Hematopoietic multipotent progenitor cell (in vitro differentiated cells): ENCODE measurements around the gene FGFBP1. TPM values are rescaled to one million over a fixed set of nuclear protein-coding genes. Genes with fewer than 3 reads are reported as not detected.

Experiments used
- DNase-seq, 3 donors: peaks; one replicate each; pipeline ENCODE4 v3.0.0-alpha.2; 2011 to 2015; ENCODE audit warnings: low read depth in 2 of 3, low spot score in 2 of 3
- total RNA-seq: library from RNA; depleted of rRNA; stranded (reverse); fragments of >200 nt; gene quantifications from one replicate; pipeline ENCODE4 v1.2.3, GENCODE V29; 2012

Gene FGFBP1
- total RNA-seq, 1 donor = not detected

DNA sequence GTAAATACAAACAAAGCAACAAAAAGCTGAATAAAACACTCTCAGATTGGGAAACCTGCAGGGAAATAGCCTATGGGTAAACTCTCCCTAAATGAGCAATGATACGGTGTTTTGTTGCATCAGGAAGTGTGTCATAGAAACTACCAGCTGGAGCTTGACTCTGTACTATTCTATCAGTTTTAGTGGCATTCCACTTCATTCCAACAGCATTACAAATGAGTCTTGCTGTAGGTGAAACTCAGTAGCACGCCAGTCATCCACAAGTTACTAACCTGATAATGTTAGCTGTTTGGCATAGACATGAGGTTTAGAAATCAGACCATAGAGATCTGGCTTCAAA is 24.9 kb downstream of the FGFBP1 start:
- no peak for DNase-seq

DNA sequence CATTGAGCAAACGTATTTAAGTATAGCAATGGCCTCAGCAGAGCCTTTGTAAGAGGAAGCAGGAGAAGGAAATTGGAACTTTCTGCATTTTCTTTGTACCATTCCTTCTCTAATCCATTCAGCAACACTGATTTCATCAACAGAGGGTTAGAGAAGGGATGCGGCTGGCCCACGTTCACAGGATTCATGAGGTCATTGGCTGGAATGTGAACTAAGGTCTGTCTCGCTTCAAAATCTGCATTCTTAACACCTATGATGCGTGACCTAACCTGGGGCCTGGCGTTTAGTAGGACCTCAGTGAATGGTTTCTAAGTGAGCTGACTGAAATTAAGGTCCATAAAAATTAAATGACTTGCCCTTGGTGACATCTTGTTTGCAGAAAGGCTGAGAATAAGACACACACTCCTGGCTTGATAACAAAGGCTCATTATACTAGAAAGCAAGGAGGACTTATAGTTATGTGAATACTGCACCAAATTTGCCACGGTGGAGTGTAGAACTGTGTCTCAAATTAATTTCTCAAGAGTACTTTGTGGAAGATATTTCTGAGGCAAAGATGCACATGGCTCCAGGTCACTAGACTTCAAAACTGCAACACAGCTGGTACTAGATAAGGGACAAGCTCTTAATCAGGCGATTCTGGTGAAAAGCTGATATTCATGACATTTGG is 25.4 kb downstream of the FGFBP1 start:
- no peak for DNase-seq

DNA sequence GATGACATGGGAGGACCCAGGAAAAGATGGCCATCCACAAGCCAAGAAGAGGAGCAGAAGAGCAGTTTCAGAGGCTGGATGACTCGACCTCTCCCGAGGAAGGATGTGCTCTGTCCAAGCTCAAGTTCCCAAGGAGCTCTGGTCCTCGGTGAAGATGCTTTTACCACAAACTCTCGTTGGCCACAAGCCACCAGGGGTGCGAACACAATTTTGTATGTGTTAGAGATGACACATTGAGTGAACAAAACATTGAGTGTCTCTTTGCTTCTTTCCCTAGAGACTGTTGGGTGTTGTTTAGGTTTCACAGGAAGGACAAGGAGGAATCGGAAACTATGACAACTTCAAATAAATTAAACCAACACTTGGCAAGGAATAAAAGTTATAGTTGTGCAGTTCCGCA is 26.3 kb downstream of the FGFBP1 start:
- no peak for DNase-seq

DNA sequence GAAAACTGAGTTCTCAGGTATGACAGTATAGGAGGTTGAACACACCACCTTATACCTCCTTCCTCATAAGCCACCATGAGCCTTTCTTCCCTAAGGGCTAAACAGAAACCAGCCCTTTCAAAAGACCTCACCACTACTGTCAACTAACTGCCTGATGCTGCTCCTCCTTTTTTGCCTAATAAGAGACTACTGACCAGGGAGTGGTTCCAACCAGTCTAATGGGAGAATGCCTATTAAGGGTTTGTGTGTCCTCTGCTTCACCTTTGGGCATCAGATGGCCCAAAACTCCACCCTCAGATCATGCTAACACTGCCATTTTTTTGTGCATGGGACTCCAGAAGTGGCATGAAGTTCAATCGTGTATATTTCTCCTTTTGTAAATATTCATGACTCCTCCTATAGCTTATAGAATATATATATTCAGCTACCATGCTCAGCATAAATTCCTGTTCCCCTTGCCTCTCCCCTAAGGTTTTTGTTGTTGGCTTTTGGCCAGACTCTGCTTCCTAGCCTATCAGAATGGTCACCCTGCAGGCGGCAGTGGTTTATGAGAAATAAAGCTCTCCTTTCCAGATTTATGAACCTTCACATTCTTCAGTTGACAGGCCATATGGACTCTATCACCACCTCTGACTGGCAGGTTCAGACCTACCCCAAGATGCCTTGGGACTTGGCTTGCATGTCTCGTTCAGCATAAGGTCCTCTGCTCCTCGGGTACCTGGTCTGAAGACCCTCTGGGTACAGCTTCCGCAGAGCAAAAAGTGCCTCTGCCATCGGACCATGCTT is 28.2 kb downstream of the FGFBP1 start:
- DNase-seq = no peak

DNA sequence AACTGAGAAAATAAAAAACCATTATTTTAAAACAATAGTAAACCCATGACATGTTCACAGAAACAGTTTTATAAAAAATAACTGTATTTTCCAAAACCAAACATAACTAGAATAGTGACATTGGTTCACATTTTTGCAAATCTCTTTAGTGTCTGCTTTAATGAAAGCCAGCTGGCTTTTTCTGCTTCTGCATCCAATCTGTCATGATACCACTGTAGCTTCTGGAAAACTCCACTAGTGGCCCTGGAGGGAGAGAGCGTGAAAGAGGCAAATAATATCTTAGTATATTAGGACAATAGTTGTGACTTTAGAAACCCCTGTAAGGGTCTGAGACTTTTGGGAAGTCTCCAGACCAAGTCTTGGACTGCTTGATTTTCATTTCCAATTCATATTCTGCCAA is 31.1 kb downstream of the FGFBP1 start:
- no peak for DNase-seq

DNA sequence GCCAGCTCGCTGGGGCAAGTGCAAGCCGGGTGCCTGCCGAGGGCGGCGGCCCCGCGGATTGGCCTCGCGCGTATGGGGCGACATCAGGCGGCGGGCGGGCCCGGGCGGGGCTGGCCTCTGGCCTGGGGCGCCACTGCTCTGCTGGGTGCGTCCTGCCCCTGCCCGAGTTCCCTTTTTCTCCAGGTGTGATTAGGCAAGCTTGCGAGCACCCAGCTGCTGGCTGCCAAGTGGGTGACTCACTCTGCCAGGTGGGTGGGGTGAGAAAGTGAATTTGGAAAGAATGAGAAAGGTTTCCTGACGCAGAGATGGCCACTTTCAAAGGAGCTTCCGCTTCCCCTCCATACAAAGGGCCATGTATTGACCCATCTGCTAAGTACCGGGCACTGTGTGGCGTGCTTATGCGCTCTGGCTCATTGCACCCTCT is 32.5 kb downstream of the FGFBP1 start:
- peak in 2 of 3 donors; percentile 35 to 63 for DNase-seq

DNA sequence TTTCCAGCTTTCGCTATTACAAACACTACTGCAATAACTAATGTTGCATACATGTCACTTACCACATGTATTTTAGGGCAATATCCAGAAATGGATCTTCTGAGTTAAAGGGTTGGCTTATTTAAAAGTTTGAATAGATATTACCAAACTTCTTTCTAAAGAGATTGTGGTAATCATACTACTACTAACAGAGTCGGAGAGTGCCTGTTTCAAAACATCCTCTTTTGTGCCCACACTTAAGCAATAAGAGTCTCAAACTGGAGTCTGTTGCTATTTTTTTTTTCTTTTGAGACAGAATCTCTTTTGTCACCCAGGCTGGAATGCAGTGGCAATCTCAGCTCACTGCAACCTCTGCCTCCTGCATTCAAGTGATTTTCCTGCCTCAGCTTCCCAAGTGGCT is 35.8 kb downstream of the FGFBP1 start:
- no peak for DNase-seq

DNA sequence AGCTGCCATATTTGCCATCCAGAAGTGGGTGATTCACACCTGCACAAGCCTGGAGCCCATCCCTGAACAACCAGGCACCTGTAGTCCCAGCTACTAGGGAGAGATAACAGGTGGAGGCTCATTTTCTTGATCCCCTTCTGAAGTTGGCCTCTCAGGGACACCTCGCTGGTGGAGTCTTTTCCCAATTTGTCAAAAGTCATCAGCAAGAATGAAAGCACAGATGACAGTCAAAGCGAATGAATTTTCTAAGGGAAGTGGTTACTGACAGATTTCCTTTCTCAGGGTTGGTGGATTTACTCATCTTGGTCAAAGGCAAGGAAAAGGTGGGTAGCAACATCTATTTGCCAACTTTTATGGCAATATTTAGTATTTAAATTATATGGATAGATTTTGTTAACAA is 36.5 kb downstream of the FGFBP1 start:
- DNase-seq = no peak

DNA sequence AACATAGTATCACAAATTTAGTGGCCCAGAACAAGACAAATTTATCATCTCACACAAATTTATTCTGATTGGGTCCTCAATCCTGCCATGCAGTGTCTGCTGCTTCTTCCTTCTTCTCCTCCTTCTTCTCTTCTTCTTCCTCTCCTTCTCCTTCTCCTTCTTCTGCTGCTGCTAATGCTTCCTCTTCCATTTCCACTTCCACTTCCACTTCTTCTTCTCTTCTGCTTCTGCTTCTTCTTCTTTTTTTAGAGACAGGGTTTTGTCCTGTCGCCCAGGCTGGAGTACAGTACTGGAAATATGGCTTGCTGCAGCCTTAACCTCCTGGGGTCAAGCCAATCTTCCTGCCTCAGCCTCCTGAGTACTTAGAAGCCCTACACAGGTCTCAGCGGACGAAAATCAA is 37.5 kb downstream of the FGFBP1 start:
- DNase-seq = no peak

DNA sequence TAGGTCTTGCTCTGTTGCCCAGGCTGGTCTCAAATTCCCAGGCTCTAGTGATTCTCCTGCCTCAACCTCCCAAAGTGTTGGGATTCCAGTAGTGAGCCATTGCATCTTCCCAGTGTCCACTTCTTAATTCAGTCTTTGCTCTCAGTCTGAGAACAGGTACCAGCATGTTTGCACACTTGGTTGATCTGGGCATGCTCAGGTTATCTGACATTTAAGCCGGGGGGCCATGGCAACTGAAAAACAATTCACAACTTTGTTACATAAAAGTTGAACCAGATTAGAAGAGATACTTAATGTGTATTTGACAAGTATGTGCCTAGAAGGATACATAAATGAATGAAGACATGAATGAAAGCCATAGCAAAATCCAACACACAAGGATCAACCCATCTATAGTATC is 39.0 kb downstream of the FGFBP1 start:
- DNase-seq = no peak

DNA sequence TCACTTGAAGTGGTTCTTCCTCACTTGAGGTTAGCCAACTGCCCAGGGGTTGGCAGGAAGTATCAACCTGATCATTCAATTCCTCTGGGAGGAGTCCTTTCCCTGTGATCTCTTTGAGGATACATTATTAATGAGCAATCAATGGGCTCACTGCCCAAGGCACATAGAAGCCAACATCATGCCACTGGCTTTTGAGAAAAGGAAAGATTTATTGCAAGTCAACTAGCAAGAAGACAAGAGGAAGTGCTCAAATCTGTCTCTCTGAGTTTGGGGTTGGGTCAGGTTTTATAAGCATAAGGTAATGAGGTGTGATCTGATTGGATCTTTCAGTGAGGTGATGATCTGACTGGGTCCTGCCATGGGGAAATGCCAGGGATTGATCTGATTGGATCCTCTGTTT is 39.6 kb downstream of the FGFBP1 start:
- no peak for DNase-seq

DNA sequence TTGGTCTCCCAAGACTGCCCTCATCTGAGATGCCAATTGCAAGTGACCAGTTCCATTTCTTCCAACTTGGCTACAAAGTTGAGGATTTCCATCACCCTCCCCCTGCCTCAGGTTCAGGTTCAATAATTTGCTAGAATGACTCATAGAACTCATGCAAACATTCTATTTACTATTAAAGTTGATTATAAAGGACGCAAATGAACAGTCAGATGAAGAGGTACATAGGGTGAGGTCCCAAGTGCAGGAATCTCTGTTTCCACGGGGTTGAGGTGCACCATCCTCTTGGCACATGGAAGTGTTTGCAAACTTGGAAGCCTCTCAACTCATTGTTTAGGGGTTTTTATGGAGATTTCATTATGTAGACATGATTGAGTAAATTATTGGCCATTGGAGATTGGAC is 41.0 kb downstream of the FGFBP1 start:
- no peak for DNase-seq

DNA sequence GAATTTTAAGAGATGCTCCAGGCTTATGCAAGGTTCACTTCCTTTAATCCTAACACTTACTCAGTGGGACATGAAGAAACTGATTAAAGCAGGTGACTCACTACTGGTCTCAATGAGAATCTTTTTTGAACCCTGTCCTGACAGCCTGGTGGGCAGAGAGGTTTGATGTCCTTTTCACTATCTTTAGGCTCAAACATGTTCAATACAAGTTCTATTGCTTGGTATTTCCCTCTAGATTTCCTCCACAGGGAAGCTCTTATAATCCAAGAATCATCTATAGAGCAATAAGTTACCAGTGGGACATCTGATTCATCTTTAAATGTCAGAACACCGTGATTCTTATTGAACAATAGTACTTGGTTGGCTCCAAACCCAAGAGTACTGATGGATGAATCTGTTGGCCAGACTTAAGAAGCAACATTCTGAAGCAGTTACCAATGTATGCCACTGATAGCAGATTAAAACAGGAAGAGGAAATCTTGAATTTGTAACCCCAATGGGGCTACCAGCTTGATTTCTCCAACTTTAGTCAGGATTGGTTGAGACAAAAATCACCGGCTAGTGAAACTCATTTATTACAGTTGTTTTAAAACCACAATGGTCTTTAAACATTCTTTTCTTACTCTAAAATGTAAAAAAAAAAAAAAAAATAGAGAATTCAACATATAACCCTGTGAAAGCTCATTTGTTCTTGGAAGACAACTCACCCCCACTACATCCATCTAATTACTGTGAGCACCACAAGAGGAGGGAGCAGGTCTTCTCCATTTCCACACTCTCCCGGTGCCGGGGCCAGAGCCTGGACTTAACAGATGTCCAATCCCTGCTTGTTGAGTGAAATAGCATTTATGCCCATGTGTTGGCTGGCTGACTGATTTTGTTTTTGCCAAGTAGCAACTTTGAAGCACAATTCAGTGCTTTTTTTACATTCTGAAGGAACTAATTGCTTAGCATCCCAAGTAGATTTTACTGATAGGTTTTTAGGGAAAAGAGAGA is 43.3 kb downstream of the FGFBP1 start:
- DNase-seq = no peak

DNA sequence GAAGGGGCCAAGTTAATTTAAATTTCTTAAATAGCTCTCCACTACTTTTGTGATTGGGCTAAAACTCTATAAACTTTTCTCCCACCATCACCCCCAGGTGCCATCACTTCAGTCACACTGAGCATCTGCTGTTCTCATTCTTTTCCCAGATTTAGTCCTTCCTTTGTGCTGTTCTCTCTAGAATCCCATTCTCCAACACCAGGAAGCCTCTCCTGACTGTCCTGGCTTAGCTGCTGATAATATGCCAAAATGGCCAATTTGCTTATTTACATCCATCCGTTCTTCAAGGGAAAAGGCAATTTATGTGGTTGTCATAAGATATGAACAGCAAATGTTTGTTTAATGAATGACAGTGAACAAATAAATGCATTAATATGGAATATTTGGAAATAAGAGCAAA is 44.1 kb downstream of the FGFBP1 start:
- no peak for DNase-seq

DNA sequence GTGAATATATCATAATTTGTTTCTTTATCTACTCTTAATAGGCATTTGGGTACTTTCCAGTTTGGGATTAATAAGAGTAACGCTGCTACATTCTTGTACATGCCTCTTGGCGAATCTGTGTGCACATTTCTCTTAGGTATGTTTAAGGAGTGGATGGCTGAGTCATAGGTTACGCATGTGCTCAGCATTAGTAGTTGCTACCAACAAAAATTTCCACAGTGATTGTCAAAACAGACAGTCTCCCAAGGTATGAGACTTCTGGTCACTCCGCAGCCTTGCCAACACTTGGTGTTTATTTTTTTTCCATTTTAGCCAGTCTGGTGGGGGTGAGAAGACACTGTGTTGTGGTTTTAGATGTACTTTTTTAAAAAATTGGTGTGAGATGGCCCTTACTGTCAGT is 44.6 kb downstream of the FGFBP1 start:
- no peak for DNase-seq

DNA sequence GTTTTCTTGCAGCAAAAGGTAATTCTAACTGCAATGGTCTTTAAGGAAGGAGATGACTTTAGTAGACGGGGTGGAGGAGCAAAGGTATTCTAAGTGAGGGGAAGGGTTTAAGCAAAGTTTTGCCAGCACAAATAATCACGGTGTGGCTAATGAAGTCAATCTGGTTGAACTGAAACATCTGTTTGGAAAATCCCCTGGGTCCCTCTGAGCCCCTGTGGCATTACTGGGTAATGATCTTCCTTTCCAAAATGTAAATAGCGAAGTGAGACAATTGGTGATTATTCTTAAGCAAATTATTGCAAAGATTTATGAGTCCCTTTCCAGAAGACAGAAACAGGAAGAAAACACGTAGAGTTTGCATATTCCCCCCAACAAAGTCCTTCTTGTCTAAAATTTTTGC is 47.2 kb downstream of the FGFBP1 start:
- DNase-seq = peak in 1 of 3 donors; percentile 9

DNA sequence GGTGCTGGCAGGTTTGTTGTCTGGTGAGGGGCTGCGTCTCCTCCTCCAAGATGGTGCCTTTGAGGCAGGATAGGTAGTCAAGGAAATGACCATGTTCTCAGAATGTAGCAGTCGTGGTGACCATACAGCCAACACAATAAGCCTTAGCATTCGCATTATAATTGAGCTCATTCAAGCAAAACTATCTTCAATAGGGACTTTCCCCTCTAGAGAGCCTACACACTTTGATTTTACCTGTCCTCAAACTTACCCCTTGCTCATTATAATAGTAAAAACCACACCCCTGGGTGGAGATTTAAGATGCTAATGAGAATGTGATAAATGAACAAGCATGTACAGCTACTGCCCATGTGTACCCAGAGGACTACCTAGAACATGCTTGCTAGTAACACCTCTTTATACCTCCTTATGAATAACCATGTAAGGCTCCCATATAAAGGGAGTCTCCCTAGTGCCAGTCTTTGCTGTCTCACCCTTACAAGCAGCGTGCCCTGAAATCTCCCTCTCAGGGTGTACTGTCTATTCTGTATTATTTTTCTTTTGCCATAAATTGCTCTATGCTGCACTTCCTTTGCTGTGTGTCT is 48.2 kb downstream of the FGFBP1 start:
- DNase-seq = no peak

DNA sequence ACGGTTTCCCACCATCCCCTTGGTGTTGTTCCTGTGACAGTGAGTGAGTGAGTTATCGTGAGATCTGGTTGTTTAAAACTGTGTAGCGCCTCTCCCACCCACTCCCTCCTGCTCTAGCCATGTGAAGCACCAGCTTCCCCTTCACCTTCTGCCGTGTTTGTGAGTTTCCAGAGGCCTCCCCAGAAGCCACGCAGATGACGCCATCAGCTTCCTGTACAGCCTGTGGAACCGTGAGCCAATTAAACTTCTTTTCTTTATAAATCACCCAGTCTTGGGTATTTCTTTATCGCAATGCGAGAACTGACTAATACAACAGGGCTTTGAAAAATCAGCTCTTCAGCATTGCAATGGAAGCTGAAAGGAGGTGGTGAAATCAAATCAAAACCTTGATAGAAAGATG is 50.0 kb downstream of the FGFBP1 start:
- DNase-seq = peak in 1 of 3 donors; percentile 19
